CD4-positive, alpha-beta T cell (primary cell): ENCODE results near the gene SLC27A6. TPM values are rescaled to one million over a fixed set of nuclear protein-coding genes. Genes with fewer than 3 reads are reported as not detected.

Source experiments
- ATAC-seq: fragments of 200-7000 bp; cut with Tn5 transposase; one replicate; pipeline ENCODE4 v1.10.0; 2022; ENCODE audit warnings: mild to moderate bottlenecking; ENCODE audit not compliant: poor library complexity
- CTCF ChIA-PET: fragments of 350-600 bp; sonication (Branson Sonifier 250); formaldehyde crosslinking; loops from one replicate; lab custom pipeline; 2021; ENCODE audit warnings: antibody characterized with exemption, inconsistent platforms; lab: Charles Lee
- POLR2A ChIA-PET: fragments of 350-600 bp; sonication (Branson Sonifier 250); formaldehyde crosslinking; loops from one replicate; lab custom pipeline; 2021; ENCODE audit warnings: antibody characterized with exemption, inconsistent platforms; lab: Charles Lee
- DNase-seq, 14 experiments: peaks; one replicate each; pipeline ENCODE4 v3.0.0-alpha.2; 2013 to 2020; ENCODE audit warnings: mixed read lengths in 2 of 14
- H3K27ac ChIP-seq, 2 donors: one replicate each; pipeline versions ENCODE4 v1.5.1 to v1.7.0; 2013; ENCODE audit warnings: low read length in 2 of 2, low read depth in 1 of 2, mild to moderate bottlenecking in 1 of 2
- H3K27me3 ChIP-seq, 2 experiments: 1 replicate in 1 of 2; 2 replicates in 1 of 2; pipeline versions ENCODE4 v1.6.1 to v1.7.0; 2013; ENCODE audit warnings: low read length in 2 of 2, control low read depth in 1 of 2, mild to moderate bottlenecking in 1 of 2, moderate library complexity in 1 of 2; ENCODE audit not compliant: insufficient read depth in 2 of 2, control insufficient read depth in 1 of 2
- H3K36me3 ChIP-seq: one replicate; pipeline ENCODE4 v1.6.1; 2013; ENCODE audit warnings: low read length, control low read depth; ENCODE audit not compliant: insufficient read depth
- H3K4me1 ChIP-seq: one replicate; pipeline ENCODE4 v1.6.1; 2013; ENCODE audit warnings: low read length, control low read depth; ENCODE audit not compliant: insufficient read depth
- H3K4me3 ChIP-seq: one replicate; pipeline ENCODE4 v1.5.1; 2013; ENCODE audit warnings: mild to moderate bottlenecking, low read length, moderate library complexity
- H3K9me3 ChIP-seq, 2 experiments: 1 replicate in 1 of 2; 2 replicates in 1 of 2; pipeline versions ENCODE4 v1.6.1 to v1.7.0; 2013; ENCODE audit warnings: low read length in 2 of 2, mild to moderate bottlenecking in 2 of 2, control low read depth in 1 of 2, moderate library complexity in 1 of 2; ENCODE audit not compliant: control insufficient read depth in 1 of 2, insufficient read depth in 1 of 2
- H3K27ac Mint-ChIP-seq: one replicate; pipeline ENCODE4 v1.8.0; 2020; ENCODE audit warnings: mixed read lengths
- H3K27me3 Mint-ChIP-seq: one replicate; pipeline ENCODE4 v1.8.0; 2021; ENCODE audit warnings: mixed read lengths
- H3K36me3 Mint-ChIP-seq: one replicate; pipeline ENCODE4 v1.8.0; 2021; ENCODE audit warnings: low read depth, mixed read lengths
- H3K4me1 Mint-ChIP-seq: one replicate; pipeline ENCODE4 v1.8.0; 2021; ENCODE audit warnings: low read depth, mixed read lengths
- H3K4me3 Mint-ChIP-seq: one replicate; pipeline ENCODE4 v1.8.0; 2020; ENCODE audit warnings: mild to moderate bottlenecking, mixed read lengths
- H3K9me3 Mint-ChIP-seq: one replicate; pipeline ENCODE4 v1.8.0; 2020; ENCODE audit warnings: mixed read lengths
- CTCF ChIP-seq: fragments of 200-600 bp; IDR thresholded peaks from one replicate; pipeline ENCODE4 v1.8.0; 2022; ENCODE audit warnings: antibody characterized with exemption, mild to moderate bottlenecking
- intact Hi-C, 2 experiments: fragments of 100-400 bp; cut with DNase I in 1 of 2; cut with micrococcal nuclease in 1 of 2; formaldehyde crosslinking; loops; one replicate each; pipeline versions ENCODE4 v1.15.1 to v1.9.0; 2023 to 2025; cut with DNase I, micrococcal nuclease
- total RNA-seq, 174 experiments: library from RNA in 2 of 174; stranded (reverse) in 2 of 174; gene quantifications; one replicate each; pipeline ENCODE4 v1.2.3 and lab custom pipeline; 2021 to 2026

The SLC27A6 gene
- total RNA-seq, 2 experiments from 2014 or later, result not detected

DNA sequence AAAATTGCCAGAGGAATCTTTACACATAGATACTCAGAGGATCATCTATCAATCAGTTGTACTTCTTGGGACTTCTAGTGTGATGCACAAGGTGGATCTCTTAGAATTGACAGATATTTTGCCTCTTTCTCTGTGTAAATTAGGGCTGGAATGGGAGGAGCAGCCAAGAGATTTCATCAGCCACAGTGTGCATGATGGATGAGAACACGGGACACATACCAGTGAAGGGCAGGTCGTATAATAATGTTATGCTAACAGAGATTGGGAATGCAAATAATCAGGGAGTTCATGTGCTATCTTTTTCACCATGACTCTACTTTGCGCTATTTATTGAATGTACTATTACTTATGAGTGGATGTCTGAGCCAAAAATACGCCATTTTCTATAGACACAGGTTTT, 86.0 kb downstream of the SLC27A6 start:
- H3K36me3 Mint-ChIP-seq, result no peaks in the 10 kb centered on the region

GRCh38 chr5:129053438-129053837, 88.2 kb downstream of the SLC27A6 start:
- peaks cover 49% of the 10 kb centered on the region for H3K27me3 Mint-ChIP-seq
- no peaks in the 10 kb centered on the region for H3K4me1 Mint-ChIP-seq
- H3K9me3 ChIP-seq, result peaks cover 0 to 5% of the 10 kb centered on the region in 2 experiments
- no peak overlapping the region for H3K4me3 Mint-ChIP-seq
- no peaks in the 10 kb centered on the region for H3K36me3 Mint-ChIP-seq
- no peak overlapping the region for H3K27ac ChIP-seq
- intact Hi-C loops, result no loop called here
- no peaks in the 10 kb centered on the region for H3K36me3 ChIP-seq
- ChIA-PET CTCF (interaction anchor here (1.3 kb wide), 1 partner anchor 23 kb away, joined by 5 read pairs; no protein-coding TSS in a partner anchor), POLR2A (no interaction called here)
- DNase-seq (no peak), ATAC-seq (no peak)
- no peaks in the 10 kb centered on the region for H3K9me3 Mint-ChIP-seq
- TF ChIP-seq CTCF, result no peak
- H3K4me3 ChIP-seq, result no peak overlapping the region
- H3K4me1 ChIP-seq, result no peaks in the 10 kb centered on the region
- peaks cover 0 to 6% of the 10 kb centered on the region in 2 experiments for H3K27me3 ChIP-seq
- no peak overlapping the region for H3K27ac Mint-ChIP-seq

More for the DNA sequence above, 86.0 kb downstream of the SLC27A6 start:
- Mint-ChIP-seq H3K27ac (no peak overlapping the region), H3K4me3 (no peak overlapping the region), H3K4me1 (no peaks in the 10 kb centered on the region), H3K9me3 (no peaks in the 10 kb centered on the region), H3K27me3 (peaks cover 31% of the 10 kb centered on the region)
- TF ChIP-seq CTCF, result no peak
- CTCF ChIA-PET, result no interaction called here
- no peaks in the 10 kb centered on the region for H3K4me1 ChIP-seq
- DNase-seq (no peak), ATAC-seq (no peak)
- no peaks in the 10 kb centered on the region for H3K36me3 ChIP-seq
- no peak overlapping the region for H3K27ac ChIP-seq
- H3K27me3 ChIP-seq, result peaks cover 0 to 6% of the 10 kb centered on the region in 2 experiments
- intact Hi-C loops, result no loop called here
- H3K9me3 ChIP-seq, result no peaks in the 10 kb centered on the region
- no peak overlapping the region for H3K4me3 ChIP-seq
- POLR2A ChIA-PET, result no interaction called here

GRCh38 chr5:129057329-129057728, 92.0 kb downstream of the SLC27A6 start:
- intact Hi-C loops, result no loop called here
- POLR2A ChIA-PET, result no interaction called here
- Histone ChIP-seq H3K36me3 (no peaks in the 10 kb centered on the region), H3K4me1 (no peaks in the 10 kb centered on the region), H3K27ac (no peak overlapping the region), H3K9me3 (peaks cover 0 to 5% of the 10 kb centered on the region in 2 experiments), H3K27me3 (peaks cover 0 to 6% of the 10 kb centered on the region in 2 experiments), H3K4me3 (no peak overlapping the region)
- no peak for TF ChIP-seq CTCF
- DNase-seq (no peak), ATAC-seq (no peak)
- CTCF ChIA-PET, result no interaction called here
- Mint-ChIP-seq H3K4me3 (no peak overlapping the region), H3K27me3 (peaks cover 37% of the 10 kb centered on the region), H3K4me1 (no peaks in the 10 kb centered on the region), H3K9me3 (no peaks in the 10 kb centered on the region), H3K36me3 (no peaks in the 10 kb centered on the region), H3K27ac (no peak overlapping the region)
